GM21723 (cell line): ENCODE measurements around the gene CAMK2B.
"Not testable (repeated sequence)": the region's sequence is repeated elsewhere in the genome, so short reads cannot be mapped to it uniquely, and the experiment has no call there.

ENCODE experiments used
- ATAC-seq: cut with Tn5 transposase; IDR thresholded peaks from one replicate; pipeline ENCODE4 v1.9.1; 2021; ENCODE audit warnings: mild to moderate bottlenecking, moderate library complexity; ENCODE audit not compliant: unreplicated experiment

Gene CAMK2B

GRCh38 chr7:44176486-44176885 is 148.9 kb downstream of the CAMK2B start:
- no peak for ATAC-seq

- no peak for ATAC-seq
These were observed 149.7 kb downstream of the CAMK2B start for GRCh38 chr7:44175730-44176129.

GRCh38 chr7:44174694-44174948 is 150.8 kb downstream of the CAMK2B start:
- not testable (repeated sequence) for ATAC-seq

GRCh38 chr7:44173911-44174693 is 151.3 kb downstream of the CAMK2B start:
- ATAC-seq: no peak

- no peak for ATAC-seq
These were observed 152.5 kb downstream of the CAMK2B start for GRCh38 chr7:44172803-44173424.

GRCh38 chr7:44172352-44172751 is 153.0 kb downstream of the CAMK2B start:
- no peak for ATAC-seq

GRCh38 chr7:44171901-44172300 is 153.5 kb downstream of the CAMK2B start:
- ATAC-seq: not testable (repeated sequence)

GRCh38 chr7:44167920-44168319 is 157.5 kb downstream of the CAMK2B start:
- no peak for ATAC-seq
